HG03558 (cell line): Measurements from ENCODE around the gene GLB1L.

Experiments used
- ATAC-seq: cut with Tn5 transposase; IDR thresholded peaks from one replicate; pipeline ENCODE4 v1.9.1; 2021; ENCODE audit warnings: moderate number of reproducible peaks; ENCODE audit not compliant: unreplicated experiment; ENCODE audit errors: extremely low read depth

Gene GLB1L

DNA sequence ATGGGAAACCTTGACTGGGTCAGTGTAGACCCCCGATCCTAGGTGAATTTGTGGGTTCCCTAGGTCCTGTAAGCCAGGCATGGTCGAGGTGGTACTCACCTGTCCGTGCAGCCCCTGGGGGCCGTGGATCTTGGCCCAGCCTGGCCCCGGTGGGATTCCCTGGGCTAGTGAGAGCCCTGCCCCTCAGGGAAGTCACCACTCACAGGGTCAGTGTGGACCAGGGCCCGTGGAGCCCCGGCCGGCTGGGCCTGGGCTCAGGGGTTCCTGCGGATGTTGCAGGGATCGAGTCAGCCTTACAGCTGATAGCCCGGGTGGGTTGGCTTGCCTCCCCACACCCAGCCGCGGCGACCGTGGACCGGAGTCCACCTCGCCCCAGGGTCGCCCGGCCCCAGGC, 16.3 kb downstream of the GLB1L start:
- no peak for ATAC-seq

- ATAC-seq = no peak
Observed at GRCh38 chr2:219228041-219228910, 17.0 kb downstream of the GLB1L start.

DNA sequence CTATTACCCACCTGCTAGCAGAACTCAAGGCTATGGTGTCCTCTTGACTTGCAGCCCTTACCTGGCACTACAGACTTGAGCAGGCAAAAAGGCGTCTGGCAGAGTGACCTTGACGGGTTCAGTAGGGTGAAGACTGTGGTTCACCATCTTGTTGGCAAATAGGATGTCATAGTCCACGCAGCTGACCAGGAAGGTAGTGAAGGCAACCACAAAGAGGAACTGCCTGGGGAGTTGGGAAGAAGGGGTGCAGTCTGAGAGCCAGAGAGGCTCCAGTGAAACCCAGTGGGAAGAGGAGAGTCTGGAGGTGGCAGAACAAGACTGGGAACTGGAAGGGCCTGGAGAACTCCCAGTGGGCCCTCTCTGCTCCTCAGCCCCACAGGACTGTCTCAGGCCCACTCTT, 19.9 kb downstream of the GLB1L start:
- no peak for ATAC-seq

DNA sequence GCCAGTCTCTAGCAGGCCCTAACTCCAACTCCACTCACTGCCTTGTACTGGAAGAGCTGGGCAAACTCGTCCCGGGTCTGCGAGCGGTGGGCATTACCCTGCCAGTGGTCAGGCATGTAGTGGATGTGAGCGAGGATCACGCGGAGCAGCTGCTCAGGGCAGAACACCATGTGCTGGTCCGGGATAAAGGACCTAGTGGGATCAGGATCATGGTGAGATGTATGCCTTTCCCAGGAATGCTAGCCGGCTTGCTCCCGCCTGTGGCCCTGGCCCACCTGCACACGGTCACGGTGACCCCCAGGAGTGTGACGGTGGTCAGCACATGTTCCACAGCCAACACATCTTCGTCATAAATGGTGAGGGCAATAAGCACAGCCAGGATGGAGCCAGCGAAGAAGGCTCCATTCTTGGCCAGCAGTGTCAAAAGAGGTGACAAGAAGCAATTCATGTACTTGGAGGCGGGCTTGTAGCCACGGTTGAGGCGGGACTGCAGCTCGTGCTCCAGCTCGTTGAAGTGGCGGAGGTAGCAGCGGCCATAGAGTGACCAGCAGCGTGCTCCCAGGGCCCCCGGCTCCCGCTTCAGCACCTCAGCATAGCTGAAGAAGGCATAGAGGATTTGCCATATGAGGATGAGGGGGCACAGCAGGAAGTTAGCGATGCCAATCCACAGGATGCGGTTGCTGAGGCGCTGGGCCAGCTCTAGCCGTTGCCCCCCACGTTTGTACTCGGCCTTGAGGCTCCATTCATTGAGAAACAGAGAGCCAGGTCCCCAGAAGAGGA, 21.2 kb downstream of the GLB1L start:
- no peak for ATAC-seq

GRCh38 chr2:219221957-219222518, 23.2 kb downstream of the GLB1L start:
- no peak for ATAC-seq

DNA sequence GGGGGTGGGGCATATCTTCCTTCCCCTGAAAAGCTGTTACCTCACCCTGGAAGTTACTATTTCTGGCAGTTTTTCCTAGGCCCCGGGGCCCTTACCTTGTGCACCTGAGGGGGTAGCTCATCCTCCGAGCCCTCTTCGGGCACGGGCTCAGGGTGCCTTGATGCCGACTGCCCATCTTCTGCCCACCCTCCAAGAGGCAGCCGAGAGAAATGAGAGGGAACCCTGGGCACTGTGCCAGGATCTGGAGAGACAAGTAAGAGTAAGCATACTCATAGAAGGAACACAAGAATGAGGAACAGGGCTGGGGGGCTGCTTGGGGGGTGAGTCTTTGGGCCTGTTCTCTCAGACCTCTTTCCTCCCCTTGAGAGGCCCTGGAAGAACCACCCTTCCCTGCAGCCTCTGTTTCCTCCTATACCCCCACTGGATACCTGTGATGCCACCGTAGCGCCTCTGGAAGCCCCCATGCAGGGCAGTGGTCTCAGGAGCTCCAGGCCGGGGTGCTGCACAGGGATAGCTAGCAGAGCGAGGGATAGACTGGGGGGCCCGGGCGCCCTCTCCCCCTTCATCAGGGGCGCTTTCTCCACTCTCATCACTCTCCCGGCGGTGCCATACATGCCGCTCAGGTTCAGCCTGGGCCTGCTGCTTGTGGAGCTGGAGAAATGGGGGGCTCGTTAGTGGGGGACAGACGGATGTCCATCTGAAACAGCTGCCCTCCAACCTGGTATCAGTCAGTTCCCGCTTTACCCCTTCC, 24.4 kb downstream of the GLB1L start:
- no peak for ATAC-seq

DNA sequence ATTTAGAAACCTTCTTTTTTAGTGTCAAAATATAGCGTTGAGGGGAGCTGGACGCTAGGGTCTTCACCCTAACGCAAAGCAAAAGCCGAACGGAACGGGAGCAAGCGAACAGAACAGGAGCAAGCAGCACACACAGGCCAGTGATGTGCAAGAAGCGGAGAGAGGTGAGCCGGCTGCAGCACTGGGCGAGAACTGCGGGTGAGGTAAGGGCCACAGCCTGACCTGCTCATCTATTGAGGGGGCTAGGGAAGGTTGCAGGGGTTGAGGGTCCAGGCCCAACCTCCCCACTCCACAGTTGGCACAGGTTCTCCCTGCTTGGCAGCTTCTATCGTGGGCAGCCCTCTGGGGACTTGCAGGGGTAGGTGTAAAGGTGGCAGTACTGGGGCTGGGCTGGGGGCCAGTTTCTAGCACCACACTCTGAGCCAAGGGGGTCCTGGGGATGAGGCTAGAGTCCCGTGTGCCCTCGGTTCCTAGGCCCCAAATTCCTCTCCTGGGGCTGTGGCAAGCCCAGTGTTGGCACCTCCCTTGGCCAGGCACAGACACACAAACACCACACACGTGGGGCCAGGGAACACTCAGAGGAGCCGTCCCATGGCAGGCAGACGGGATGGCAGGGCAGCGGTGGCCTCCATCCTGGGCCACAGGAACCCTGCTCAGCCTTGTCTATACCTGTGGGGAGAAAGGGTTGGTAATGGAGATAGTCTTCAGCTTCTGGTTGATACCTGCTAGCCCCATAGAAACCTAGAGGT, 25.3 kb downstream of the GLB1L start:
- no peak for ATAC-seq

DNA sequence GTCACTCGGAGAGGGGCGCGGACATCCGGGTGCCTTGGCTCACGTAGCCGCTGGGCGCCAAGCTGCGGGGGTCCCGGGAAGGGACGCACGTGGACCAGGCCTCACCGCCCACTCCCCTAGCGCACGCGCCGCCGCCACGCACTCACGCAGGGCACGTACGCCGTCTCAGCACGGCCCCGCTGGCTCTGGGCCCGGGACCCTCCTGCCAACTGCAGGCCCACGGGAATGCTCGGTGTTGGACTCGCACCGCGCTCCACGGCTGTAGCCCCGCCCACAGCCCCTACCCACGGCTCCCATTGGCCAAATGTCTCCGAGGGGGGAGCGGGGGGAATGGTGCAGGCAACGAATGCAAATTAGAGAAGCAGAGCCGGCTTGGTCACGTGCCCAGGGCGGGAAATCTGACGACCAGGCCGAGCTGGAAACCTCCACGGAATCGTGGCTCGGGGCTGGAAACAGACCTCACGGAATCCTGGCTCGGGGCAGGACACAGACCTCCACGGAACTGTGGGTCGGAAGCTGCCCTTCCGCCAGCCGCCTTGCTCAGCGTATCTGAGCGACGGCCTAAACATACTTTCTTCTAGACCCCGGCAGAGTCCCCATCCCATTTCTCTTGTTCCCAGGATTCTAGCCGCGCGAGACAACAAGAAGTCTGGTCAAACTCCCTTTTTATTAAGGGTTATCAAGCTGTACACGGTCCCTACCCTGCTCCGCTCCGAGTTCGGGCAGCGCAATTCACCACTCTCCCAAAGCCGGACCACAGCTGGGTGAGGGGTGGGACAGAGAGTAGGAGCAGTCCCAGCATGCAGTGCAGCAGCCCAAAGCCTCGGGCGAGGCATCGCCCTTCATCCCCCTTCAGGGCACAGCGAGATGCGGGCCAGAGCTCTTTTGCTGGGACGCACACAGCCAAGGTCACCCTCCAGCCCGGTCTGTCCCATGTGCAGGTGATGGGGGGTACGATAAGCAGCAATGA, 26.2 kb downstream of the GLB1L start, which contains the start of gene ABCB6:
TSS of gene ABCB6 (minus strand) at position 227 of the 970 bp plus-strand sequence. CDS start 285 bp downstream, outside the sequence.
- no peak for ATAC-seq

DNA sequence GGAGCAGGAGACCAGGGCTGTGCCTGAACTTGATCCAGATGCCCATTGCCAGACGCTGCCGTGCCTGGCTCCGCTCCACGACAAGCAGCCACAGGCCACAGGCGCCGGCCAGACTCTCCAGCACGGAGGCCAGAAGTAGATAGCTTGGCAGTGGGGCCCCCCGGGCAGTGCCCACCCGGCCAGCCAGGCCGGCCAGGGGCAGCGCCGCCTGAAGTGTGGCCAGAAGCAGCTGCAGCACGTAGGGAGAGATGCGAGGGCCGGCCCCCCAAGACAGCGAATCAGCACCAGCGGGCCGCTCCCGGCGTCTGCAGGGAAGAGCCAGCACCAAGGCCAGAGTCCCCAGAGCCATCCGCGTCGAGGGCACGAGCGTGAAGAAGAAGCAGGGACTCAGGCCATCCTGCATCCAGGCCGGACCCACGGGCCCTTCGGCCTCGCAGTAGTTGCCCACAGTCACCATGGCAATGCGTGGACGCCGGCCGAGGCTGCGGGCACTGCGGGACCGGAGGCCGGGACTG, 27.0 kb downstream of the GLB1L start:
- no peak for ATAC-seq

DNA sequence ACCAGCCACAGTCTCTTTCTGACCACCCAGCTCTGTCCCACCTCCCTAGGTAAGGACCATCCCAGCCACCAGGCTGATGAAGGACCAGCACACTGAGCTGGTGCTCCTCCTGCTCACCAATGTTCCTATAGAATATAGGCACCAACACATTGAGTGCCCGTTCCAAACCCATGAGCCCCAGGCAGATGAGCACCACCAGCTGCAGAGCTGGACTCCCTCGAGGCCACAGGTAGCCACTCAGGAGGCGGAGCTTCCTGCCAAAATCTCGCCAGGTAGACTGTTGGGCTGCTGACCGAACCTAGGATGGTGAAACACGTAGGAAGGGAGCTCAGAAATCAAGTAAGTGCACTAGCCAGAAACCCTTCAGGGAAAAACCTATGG, 28.7 kb downstream of the GLB1L start:
- ATAC-seq = no peak

DNA sequence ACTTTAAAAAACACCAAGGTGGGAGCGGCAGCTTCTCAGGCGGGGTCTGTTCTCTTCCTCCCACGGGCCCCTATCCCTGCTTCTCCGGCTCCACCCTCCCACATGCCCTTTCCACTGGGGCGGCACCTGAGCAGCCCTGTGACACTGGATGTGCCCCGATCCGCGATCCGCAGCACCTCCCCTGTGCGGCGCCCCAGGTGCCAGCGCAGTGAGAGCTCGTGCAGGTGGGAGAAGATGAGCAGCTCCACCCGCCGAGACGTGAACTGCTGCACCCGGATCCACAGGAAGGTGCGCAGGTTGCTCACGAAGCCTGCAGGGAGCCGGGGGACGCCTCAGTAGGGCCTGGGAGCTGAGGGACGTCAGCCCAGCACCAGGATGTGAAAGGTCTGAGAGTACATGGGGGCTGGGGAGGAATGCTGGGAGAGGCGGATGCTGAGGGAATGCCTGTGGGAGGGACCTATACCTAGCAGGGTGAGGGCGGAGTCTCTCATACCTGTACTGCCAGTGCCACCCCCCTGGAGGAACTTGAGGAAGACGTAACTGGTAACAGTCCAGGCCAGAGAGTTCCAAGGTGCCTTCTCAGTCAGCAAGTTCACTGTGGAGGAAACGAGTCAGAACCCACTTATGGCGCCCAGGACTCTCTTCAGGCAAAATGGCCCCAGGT, 29.2 kb downstream of the GLB1L start:
- no peak for ATAC-seq

GRCh38 chr2:219214786-219215185, 30.5 kb downstream of the GLB1L start:
- no peak for ATAC-seq

- ATAC-seq = no peak
Observed at GRCh38 chr2:219214141-219214540, 31.1 kb downstream of the GLB1L start.

GRCh38 chr2:219213486-219214071, 31.7 kb downstream of the GLB1L start:
- no peak for ATAC-seq

DNA sequence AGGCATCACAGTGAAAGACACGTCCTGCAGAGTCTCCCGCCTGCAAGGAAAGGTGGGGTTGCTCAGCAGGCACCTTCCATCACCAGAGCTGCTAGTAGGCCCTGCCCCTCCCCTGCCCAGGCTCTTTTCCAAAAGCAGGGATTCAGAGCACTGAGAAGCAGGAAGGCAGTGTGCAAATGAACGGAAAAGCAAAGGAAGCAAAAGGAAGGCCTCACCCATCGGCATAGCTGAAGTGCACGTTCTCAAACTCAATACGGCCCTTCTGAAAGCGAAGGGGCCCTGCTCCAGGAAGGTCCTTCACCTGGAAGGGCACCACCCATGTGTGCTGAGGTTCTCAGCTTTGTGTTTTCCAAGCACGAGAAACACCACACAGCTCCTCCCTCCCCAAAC, 32.2 kb downstream of the GLB1L start:
- ATAC-seq = no peak

GRCh38 chr2:219210886-219211362, 34.3 kb downstream of the GLB1L start:
- ATAC-seq = no peak

GRCh38 chr2:219210196-219210885, 34.9 kb downstream of the GLB1L start:
- ATAC-seq = no peak
